Left lung (tissue), 10 donors: ENCODE results near the gene GP1BA. TPM values are rescaled to one million over a fixed set of nuclear protein-coding genes. Genes with fewer than 3 reads are reported as not detected.

ENCODE experiments used
- ATAC-seq: fragments of 200-7000 bp; cut with Tn5 transposase; one replicate; pipeline ENCODE4 v1.9.1; 2020; ENCODE audit warnings: moderate library complexity
- DNase-seq, 4 donors: peaks; one replicate each; pipeline ENCODE4 v3.0.0-alpha.2; 2013 to 2020
- H3K27ac ChIP-seq, 2 donors: fragments of 200-600 bp; sonication (generic) in 1 of 2; one replicate each; pipeline versions ENCODE4 v1.5.0 to v1.8.0; 2020 to 2021
- H3K27me3 ChIP-seq, 2 donors: fragments of 200-600 bp; sonication (generic) in 1 of 2; one replicate each; pipeline versions ENCODE4 v1.5.0 to v1.8.0; 2020 to 2021
- H3K36me3 ChIP-seq, 2 donors: fragments of 200-600 bp; sonication (generic) in 1 of 2; one replicate each; pipeline versions ENCODE4 v1.5.0 to v1.8.0; 2020 to 2021
- H3K4me1 ChIP-seq, 2 donors: fragments of 200-600 bp; one replicate each; pipeline ENCODE4 v1.8.0; 2021
- H3K4me3 ChIP-seq, 2 donors: fragments of 200-600 bp; sonication (generic) in 1 of 2; one replicate each; pipeline versions ENCODE4 v1.5.0 to v1.8.0; 2020 to 2021; ENCODE audit warnings: mild to moderate bottlenecking in 1 of 2
- H3K9me3 ChIP-seq, 2 donors: fragments of 200-600 bp; sonication (generic) in 1 of 2; one replicate each; pipeline versions ENCODE4 v1.5.0 to v1.8.0; 2020 to 2021
- CTCF ChIP-seq, 2 donors: fragments of 200-600 bp; sonication (generic) in 1 of 2; IDR thresholded peaks; one replicate each; pipeline versions ENCODE4 v1.5.0 to v1.8.0; 2021; ENCODE audit warnings: antibody characterized with exemption in 2 of 2
- intact Hi-C, 2 donors: fragments of 100-400 bp; cut with DNase I; formaldehyde crosslinking; loops; one replicate each; pipeline versions ENCODE4 v1.11.2 to v1.14.2; 2022
- polyA plus RNA-seq, 6 donors: library from polyadenylated mRNA; unstranded; fragments of 120-200 nt; gene quantifications; one replicate each; pipeline ENCODE4 v1.2.1, GENCODE V29; 2013; ENCODE audit not compliant: insufficient read length in 6 of 6
- total RNA-seq, 2 donors: library from RNA; stranded (reverse); fragmentation: NEBNext Ultra II Directional; extraction: Animal tissue kit (Norgen Biotek cat#: 25700); gene quantifications; one replicate each; pipeline ENCODE4 v1.2.1, GENCODE V29; 2021
- donor health status: DM: no; HTN: yes; CAD: no.
- donor health status: DM: no; HTN: no; CAD: no.

GP1BA gene
- total and polyA plus RNA-seq, 8 donors: 0.31 to 3.7 (median 3.4) TPM

GRCh38 chr17:4939796-4940554, 7.9 kb downstream of the GP1BA start, which contains the start of the genes RNF167 and SLC25A11:
RNF167 (plus strand) TSS chr17:4940268; CDS start chr17:4940910, 642 bp downstream.
SLC25A11 (minus strand) TSS chr17:4940046; CDS start chr17:4939910, 136 bp downstream.
- Histone ChIP-seq H3K9me3 (no peaks in the 10 kb centered on the region), H3K4me3 (peak within 1 kb of the TSS; percentile 77 to 93), H3K27me3 (no peaks in the 10 kb centered on the region), H3K27ac (peak within 1 kb of the TSS; percentile 96 to 97), H3K4me1 (peaks cover 21 to 58% of the 10 kb centered on the region in 2 donors), H3K36me3 (peaks cover 0 to 55% of the 10 kb centered on the region in 2 donors)
- TF ChIP-seq CTCF (IDR thresholded peaks at IDR 0.05): peak in 1 of 2 donors; percentile 27
- peak; percentile 95 for ATAC-seq
- DNase-seq: peak; percentile 96 to 99 (median 98)
- intact Hi-C loops: no loop called here

- Histone ChIP-seq H3K4me3 (peak overlapping the region; percentile 77 to 93), H3K4me1 (peaks cover 28 to 66% of the 10 kb centered on the region in 2 donors), H3K27ac (peak overlapping the region; percentile 96 to 97), H3K27me3 (no peaks in the 10 kb centered on the region), H3K36me3 (peaks cover 0 to 62% of the 10 kb centered on the region in 2 donors), H3K9me3 (no peaks in the 10 kb centered on the region)
- intact Hi-C loops: no loop called here
- ATAC-seq (peak; percentile 77), DNase-seq (peak in 2 of 4 donors; percentile 84)
- no peak for TF ChIP-seq CTCF (IDR thresholded peaks at IDR 0.05)
Observed at GRCh38 chr17:4940555-4941318, 8.7 kb downstream of the GP1BA start.

GRCh38 chr17:4941319-4941610, 9.2 kb downstream of the GP1BA start:
- H3K4me1 ChIP-seq: peaks cover 34 to 71% of the 10 kb centered on the region in 2 donors
- peak overlapping the region in 1 of 2 donors; percentile 97 for H3K27ac ChIP-seq
- intact Hi-C loops: no loop called here
- H3K4me3 ChIP-seq: peak overlapping the region; percentile 77 to 93
- ATAC-seq (no peak), DNase-seq (no peak)
- H3K9me3 ChIP-seq: no peaks in the 10 kb centered on the region
- H3K27me3 ChIP-seq: no peaks in the 10 kb centered on the region
- peaks cover 0 to 64% of the 10 kb centered on the region in 2 donors for H3K36me3 ChIP-seq
- TF ChIP-seq CTCF (IDR thresholded peaks at IDR 0.05): no peak

GRCh38 chr17:4942760-4943508, 10.9 kb downstream of the GP1BA start:
- ATAC-seq: no peak
- Histone ChIP-seq H3K4me1 (peaks cover 39 to 78% of the 10 kb centered on the region in 2 donors), H3K27ac (peak overlapping the region in 1 of 2 donors; percentile 100), H3K27me3 (no peaks in the 10 kb centered on the region), H3K4me3 (peak overlapping the region in 1 of 2 donors; percentile 100), H3K36me3 (peaks cover 0 to 59% of the 10 kb centered on the region in 2 donors), H3K9me3 (no peaks in the 10 kb centered on the region)
- no peak for TF ChIP-seq CTCF (IDR thresholded peaks at IDR 0.05)
- peak in 1 of 4 donors; percentile 24 for DNase-seq
- intact Hi-C loops: no loop called here
